Psoas muscle (tissue), 8 donors: Measurements from ENCODE around the gene GRID1. TPM values are rescaled to one million over a fixed set of nuclear protein-coding genes. Genes with fewer than 3 reads are reported as not detected.
"Not testable (repeated sequence)": the region's sequence is repeated elsewhere in the genome, so short reads cannot be mapped to it uniquely, and the experiment has no call there.

Experiments used
- ATAC-seq, 4 donors: fragments of 200-7000 bp; cut with Tn5 transposase; one replicate each; pipeline ENCODE4 v1.9.1; 2020; ENCODE audit warnings: moderate library complexity in 3 of 4, mild to moderate bottlenecking in 2 of 4
- DNase-seq, 2 donors: peaks; one replicate each; pipeline ENCODE4 v3.0.0-alpha.2; 2020
- H3K27ac ChIP-seq: fragments of 200-600 bp; one replicate; pipeline ENCODE4 v1.8.0; 2022
- H3K27me3 ChIP-seq, 3 donors: fragments of 200-600 bp in 1 of 3; one replicate each; pipeline versions ENCODE4 v1.6.1 to v1.8.0; 2013 to 2022; ENCODE audit warnings: low read length in 2 of 3, mild to moderate bottlenecking in 2 of 3, moderate library complexity in 1 of 3; ENCODE audit not compliant: insufficient read depth in 3 of 3
- H3K36me3 ChIP-seq, 2 donors: fragments of 200-600 bp in 1 of 2; one replicate each; pipeline versions ENCODE4 v1.6.1 to v1.8.0; 2013 to 2022; ENCODE audit warnings: low read depth in 1 of 2, mild to moderate bottlenecking in 1 of 2, moderate library complexity in 1 of 2; ENCODE audit not compliant: insufficient read depth in 1 of 2
- H3K4me1 ChIP-seq: fragments of 200-600 bp; one replicate; pipeline ENCODE4 v1.8.0; 2022
- H3K4me3 ChIP-seq: fragments of 200-600 bp; one replicate; pipeline ENCODE4 v1.8.0; 2022; ENCODE audit warnings: mild to moderate bottlenecking
- H3K9me3 ChIP-seq: fragments of 200-600 bp; one replicate; pipeline ENCODE4 v1.8.0; 2022
- WGBS, 3 donors: extraction: QIAGEN DNeasy Blood & Tissue Kit; methylation state at CpG; one replicate each; pipeline versions ENCODE4 v1.1.6 to v1.1.7; 2013; 5-methylcytosine and 5-hydroxymethylcytosine counted together
- intact Hi-C, 2 donors: fragments of 100-400 bp; cut with DNase I; formaldehyde crosslinking; loops; one replicate each; pipeline versions ENCODE4 v1.11.0 to v1.14.2; 2022
- polyA plus RNA-seq, 3 donors: library from polyadenylated mRNA; stranded (reverse); fragments of 200-250 nt; gene quantifications; one replicate each; pipeline ENCODE4 v1.2.3, GENCODE V29; 2013
- total RNA-seq, 4 donors: library from RNA; stranded (reverse); fragmentation: NEBNext Ultra II Directional in 2 of 4; extraction: Animal tissue kit (Norgen Biotek cat#: 25700) in 2 of 4; gene quantifications; one replicate each; pipeline versions ENCODE4 v1.2.1 to v1.2.4, GENCODE V29; 2021 to 2023
- TF ChIP-seq, protein P1 (sequence below): fragments of 200-600 bp; IDR thresholded peaks from one replicate; pipeline ENCODE4 v1.8.0; 2022; ENCODE audit warnings: antibody characterized with exemption
- donor health status: healthy with polysubstance abuse.
- donor health status: DM: no; HTN: no; CAD: no; lungs with moderate emphysema.
- donor health status: Bipolar disorder and iron deficiency.
- donor health status: healthy.
- donor health status: DM: yes; HTN: yes; CAD: no.
- donor health status: DM: no; HTN: no; CAD: no.
- donor health status: DM: no; HTN: no; CAD: no.
- donor health status: DM: yes; HTN: yes; CAD: no.

The GRID1 gene
- total and polyA plus RNA-seq, 7 donors: 0.17 to 0.56 (median 0.24) TPM

DNA sequence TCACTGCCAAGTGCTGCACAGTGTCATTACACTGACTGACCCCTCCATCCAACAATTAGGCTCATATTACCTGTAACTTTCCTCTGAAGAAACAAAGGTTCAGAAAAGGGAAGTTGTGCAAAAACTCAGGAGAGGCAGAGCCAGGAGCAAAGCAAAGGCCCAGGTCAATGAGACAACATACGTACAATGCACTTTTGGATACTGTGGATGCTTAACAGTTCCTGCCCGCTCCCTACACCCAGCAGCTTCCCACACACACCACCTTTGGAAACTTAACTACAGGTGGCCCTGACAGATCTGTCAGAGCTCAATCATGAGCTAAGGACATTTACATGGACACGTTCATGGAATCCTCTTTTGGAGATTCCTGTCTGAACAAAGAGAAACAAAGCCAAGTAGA, 515.9 kb downstream of the GRID1 start:
- DNase-seq (no peak), ATAC-seq (no peak)
- no peak overlapping the region for H3K4me3 ChIP-seq
- no peak overlapping the region for H3K27ac ChIP-seq
- WGBS, 3 donors: 93 to 95% (median 95%) methylated on average over 3 of the region's 3 CpGs
- H3K36me3 ChIP-seq: no peaks in the 10 kb centered on the region
- H3K4me1 ChIP-seq: no peaks in the 10 kb centered on the region
- TF ChIP-seq, protein P1, sequence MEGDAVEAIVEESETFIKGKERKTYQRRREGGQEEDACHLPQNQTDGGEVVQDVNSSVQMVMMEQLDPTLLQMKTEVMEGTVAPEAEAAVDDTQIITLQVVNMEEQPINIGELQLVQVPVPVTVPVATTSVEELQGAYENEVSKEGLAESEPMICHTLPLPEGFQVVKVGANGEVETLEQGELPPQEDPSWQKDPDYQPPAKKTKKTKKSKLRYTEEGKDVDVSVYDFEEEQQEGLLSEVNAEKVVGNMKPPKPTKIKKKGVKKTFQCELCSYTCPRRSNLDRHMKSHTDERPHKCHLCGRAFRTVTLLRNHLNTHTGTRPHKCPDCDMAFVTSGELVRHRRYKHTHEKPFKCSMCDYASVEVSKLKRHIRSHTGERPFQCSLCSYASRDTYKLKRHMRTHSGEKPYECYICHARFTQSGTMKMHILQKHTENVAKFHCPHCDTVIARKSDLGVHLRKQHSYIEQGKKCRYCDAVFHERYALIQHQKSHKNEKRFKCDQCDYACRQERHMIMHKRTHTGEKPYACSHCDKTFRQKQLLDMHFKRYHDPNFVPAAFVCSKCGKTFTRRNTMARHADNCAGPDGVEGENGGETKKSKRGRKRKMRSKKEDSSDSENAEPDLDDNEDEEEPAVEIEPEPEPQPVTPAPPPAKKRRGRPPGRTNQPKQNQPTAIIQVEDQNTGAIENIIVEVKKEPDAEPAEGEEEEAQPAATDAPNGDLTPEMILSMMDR: no peak
- H3K9me3 ChIP-seq: peaks cover 4% of the 10 kb centered on the region
- H3K27me3 ChIP-seq: no peaks in the 10 kb centered on the region
- intact Hi-C loops: no loop called here

DNA sequence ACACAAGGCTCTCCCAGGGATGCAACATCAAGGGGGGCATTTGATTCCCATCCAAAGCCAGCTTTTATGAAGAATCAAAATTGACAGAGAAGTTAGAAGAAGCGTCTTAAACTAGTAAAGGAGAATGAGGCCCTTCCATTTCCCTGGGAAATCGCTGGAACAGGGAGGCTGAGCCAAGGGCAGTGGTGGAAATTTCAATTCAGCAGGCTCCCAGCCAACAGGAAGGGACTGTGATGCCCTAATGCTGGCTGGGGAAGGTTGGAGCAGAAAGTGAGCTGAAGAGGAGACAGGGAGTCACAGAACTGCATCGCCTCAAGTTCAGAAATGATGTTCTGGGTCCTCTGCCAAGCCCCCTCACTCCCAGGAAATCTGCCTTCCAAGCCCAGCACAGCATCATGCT, 517.3 kb downstream of the GRID1 start:
- DNase-seq (no peak), ATAC-seq (no peak)
- H3K27me3 ChIP-seq: no peaks in the 10 kb centered on the region
- no peaks in the 10 kb centered on the region for H3K36me3 ChIP-seq
- H3K27ac ChIP-seq: no peak overlapping the region
- no peaks in the 10 kb centered on the region for H3K4me1 ChIP-seq
- 12 to 37% (median 21%) methylated on average over 3 of the region's 3 CpGs for WGBS, 3 donors
- no peak overlapping the region for H3K4me3 ChIP-seq
- H3K9me3 ChIP-seq: peaks cover 4% of the 10 kb centered on the region
- TF ChIP-seq, protein P1: no peak
- intact Hi-C loops: no loop called here

DNA sequence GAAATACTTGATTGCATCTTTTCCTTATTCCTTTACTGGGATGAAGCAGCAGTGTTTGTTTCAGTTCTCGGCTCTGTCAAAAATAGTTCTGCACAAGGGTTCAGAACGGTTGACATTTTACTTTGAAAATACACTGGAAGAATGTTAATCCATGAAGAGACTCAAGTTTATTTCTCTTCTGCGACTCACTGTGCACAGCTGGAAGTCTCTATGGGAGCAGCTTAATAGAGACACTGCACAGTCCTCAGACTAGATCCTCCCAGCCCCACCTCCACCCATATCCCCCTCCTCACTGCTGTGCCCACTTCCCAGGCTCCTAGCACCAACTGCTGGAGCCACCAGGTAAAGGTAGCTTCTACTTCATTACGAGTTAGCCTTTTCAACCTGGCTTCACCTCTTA, 517.8 kb downstream of the GRID1 start:
- ATAC-seq (no peak), DNase-seq (no peak)
- 36 to 45% (median 38%) methylated on average over 4 of the region's 4 CpGs for WGBS, 3 donors
- intact Hi-C loops: no loop called here
- Histone ChIP-seq H3K36me3 (no peaks in the 10 kb centered on the region), H3K27ac (no peak overlapping the region), H3K9me3 (peaks cover 4% of the 10 kb centered on the region), H3K4me3 (no peak overlapping the region), H3K27me3 (no peaks in the 10 kb centered on the region), H3K4me1 (no peaks in the 10 kb centered on the region)
- TF ChIP-seq, protein P1: no peak

DNA sequence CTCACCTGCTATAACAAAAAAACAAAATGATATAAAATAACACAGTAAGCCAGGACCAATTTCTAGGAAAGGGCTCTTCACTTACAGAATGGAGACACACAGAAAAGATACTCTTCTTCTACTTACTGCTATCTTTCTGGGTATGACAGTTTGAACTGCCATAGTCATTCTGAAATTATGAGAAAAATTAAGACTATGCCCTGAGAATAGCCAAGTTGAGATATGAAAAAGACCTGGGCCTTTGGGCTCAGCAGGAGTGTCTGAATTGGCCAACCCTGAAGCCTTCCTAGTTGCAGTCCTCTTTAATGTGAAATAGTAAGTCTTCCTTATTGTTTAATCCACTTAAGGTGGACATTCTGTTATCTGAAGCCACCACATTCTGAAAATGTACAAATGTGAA, 519.5 kb downstream of the GRID1 start:
- TF ChIP-seq, protein P1: no peak
- intact Hi-C loops: no loop called here
- no peak for DNase-seq
- Histone ChIP-seq H3K27ac (no peak overlapping the region), H3K27me3 (no peaks in the 10 kb centered on the region), H3K36me3 (no peaks in the 10 kb centered on the region), H3K9me3 (peaks cover 4% of the 10 kb centered on the region), H3K4me1 (no peaks in the 10 kb centered on the region), H3K4me3 (no peak overlapping the region)
- no peak for ATAC-seq

DNA sequence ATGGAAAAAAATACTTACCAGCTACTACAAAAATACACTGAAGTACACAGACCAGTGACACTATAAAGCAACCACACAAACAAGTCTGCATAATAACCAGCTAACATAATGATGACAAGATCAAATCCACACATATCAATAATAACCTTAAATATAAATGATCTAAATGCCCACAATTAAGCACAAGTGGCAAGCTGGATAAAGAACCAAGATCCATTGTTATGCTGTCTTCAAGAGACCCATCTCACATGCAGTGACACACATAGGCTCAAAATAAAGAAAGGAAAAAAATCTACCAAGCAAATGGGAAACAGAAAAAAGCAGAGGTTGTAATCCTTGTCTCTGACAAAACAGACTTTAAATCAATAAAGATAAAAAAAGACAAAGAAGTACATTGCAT, 527.9 kb downstream of the GRID1 start:
- intact Hi-C loops, ATAC-seq, H3K36me3 ChIP-seq, H3K4me1 ChIP-seq, H3K4me3 ChIP-seq, H3K27ac ChIP-seq, H3K27me3 ChIP-seq, DNase-seq: not testable (repeated sequence)
- peaks cover 13% of the 10 kb centered on the region for H3K9me3 ChIP-seq
